ENCODE results near the gene DTNB.

DNA sequence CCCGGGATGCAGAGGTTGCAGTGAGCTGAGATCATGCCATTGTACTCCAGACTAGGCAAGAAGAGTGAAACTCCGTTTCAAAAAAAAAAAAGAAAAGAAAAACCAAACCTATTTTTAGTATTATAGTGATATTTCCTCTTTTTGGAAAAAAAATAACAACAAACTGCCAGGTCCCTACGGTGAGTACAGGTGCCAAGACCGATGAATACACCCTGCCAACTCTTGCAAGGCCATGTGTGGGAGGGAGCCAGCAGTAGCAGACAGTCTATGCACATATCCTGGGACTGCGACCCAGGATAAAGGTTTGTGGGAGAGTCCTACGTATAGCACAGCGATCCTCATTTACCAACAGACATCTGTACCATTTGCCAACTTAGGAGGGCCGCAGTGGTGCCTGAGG is 262.1 kb downstream of the DTNB start:
- TF ChIP-seq, protein P1, sequence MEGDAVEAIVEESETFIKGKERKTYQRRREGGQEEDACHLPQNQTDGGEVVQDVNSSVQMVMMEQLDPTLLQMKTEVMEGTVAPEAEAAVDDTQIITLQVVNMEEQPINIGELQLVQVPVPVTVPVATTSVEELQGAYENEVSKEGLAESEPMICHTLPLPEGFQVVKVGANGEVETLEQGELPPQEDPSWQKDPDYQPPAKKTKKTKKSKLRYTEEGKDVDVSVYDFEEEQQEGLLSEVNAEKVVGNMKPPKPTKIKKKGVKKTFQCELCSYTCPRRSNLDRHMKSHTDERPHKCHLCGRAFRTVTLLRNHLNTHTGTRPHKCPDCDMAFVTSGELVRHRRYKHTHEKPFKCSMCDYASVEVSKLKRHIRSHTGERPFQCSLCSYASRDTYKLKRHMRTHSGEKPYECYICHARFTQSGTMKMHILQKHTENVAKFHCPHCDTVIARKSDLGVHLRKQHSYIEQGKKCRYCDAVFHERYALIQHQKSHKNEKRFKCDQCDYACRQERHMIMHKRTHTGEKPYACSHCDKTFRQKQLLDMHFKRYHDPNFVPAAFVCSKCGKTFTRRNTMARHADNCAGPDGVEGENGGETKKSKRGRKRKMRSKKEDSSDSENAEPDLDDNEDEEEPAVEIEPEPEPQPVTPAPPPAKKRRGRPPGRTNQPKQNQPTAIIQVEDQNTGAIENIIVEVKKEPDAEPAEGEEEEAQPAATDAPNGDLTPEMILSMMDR (IDR thresholded peaks at IDR 0.05): no peak
- TF ChIP-seq EP300 (IDR thresholded peaks at IDR 0.05): no peak

Data from ovary (tissue), 3 donors.